GM12878 (cell line): ENCODE results near the gene RPL10. TPM values are rescaled to one million over a fixed set of nuclear protein-coding genes. Genes with fewer than 3 reads are reported as not detected.

ENCODE experiments used
- ATAC-seq: fragments of 200-7000 bp; cut with Tn5 transposase; 3 replicates; pipeline ENCODE4 v1.9.1; 2020; ENCODE audit warnings: mild to moderate bottlenecking, moderate library complexity
- BruUV-seq: library from RNA; stranded (reverse); fragments of 400-500 nt; replicated peaks from 2 replicates; lab custom pipeline; 2021; lab: Mats Ljungman, UMichigan
- CTCF ChIA-PET: fragments of 300-600 bp; sonication (Branson Sonifier 250); formaldehyde crosslinking; extraction: SDS; loops from one replicate; lab custom pipeline; 2021; ENCODE audit warnings: inconsistent platforms; lab: Yijun Ruan, JAX
- POLR2A ChIA-PET: fragments of 350-600 bp; formaldehyde crosslinking; extraction: SDS; loops from one replicate; lab custom pipeline; 2021; ENCODE audit warnings: inconsistent platforms; lab: Charles Lee
- RAD21 ChIA-PET: fragments of 300-600 bp; sonication (Branson Sonifier 250); formaldehyde crosslinking; loops from one replicate; lab custom pipeline; 2023; ENCODE audit warnings: antibody characterized with exemption; ENCODE audit not compliant: unreplicated experiment; lab: Charles Lee
- SMC1A ChIA-PET: fragments of 300-600 bp; sonication (Branson Sonifier 250); formaldehyde crosslinking; loops from one replicate; lab custom pipeline; 2023; ENCODE audit not compliant: unreplicated experiment, uncharacterized antibody; lab: Charles Lee
- DNase-seq: peaks from one replicate; pipeline ENCODE4 v3.0.0-alpha.2; 2011; ENCODE audit warnings: low read depth, low spot score
- FAIRE-seq: peaks from 3 replicates; lab custom pipeline; 2011; peaks lifted over from hg19 to GRCh38; lab: Jason Lieb, UNC
- H2AFZ ChIP-seq: 2 replicates; pipeline ENCODE4 v1.6.0; 2011; ENCODE audit warnings: low read depth, low read length, control low read depth; ENCODE audit not compliant: control insufficient read depth
- H3K27ac ChIP-seq: 2 replicates; pipeline ENCODE4 v1.5.1; 2011; ENCODE audit warnings: control low read depth; ENCODE audit not compliant: control insufficient read depth, insufficient read depth
- H3K27me3 ChIP-seq, 2 experiments: replicated peaks in 1 of 2; 2 replicates each; pipeline versions ENCODE4 v1.6.0 to v1.6.1; 2011; ENCODE audit warnings: low read length in 1 of 2; ENCODE audit not compliant: control insufficient read depth in 2 of 2, insufficient read depth in 2 of 2
- H3K36me3 ChIP-seq, 2 experiments: 2 replicates each; pipeline ENCODE4 v1.5.1; 2011; ENCODE audit warnings: low read length in 1 of 2; ENCODE audit not compliant: control insufficient read depth in 2 of 2, insufficient read depth in 2 of 2
- H3K4me1 ChIP-seq: 2 replicates; pipeline ENCODE4 v1.6.1; 2011; ENCODE audit warnings: mild to moderate bottlenecking, low read length, moderate library complexity, mixed read lengths; ENCODE audit not compliant: control insufficient read depth, insufficient read depth
- H3K4me2 ChIP-seq: 2 replicates; pipeline ENCODE4 v1.6.0; 2011; ENCODE audit warnings: control low read depth; ENCODE audit not compliant: control insufficient read depth, insufficient read depth
- H3K4me3 ChIP-seq: fragments of 200-600 bp; sonication (generic); 2 replicates; pipeline ENCODE4 v1.5.1; 2016
- H3K79me2 ChIP-seq: 2 replicates; pipeline ENCODE4 v1.6.0; 2011; ENCODE audit warnings: low read length; ENCODE audit not compliant: control insufficient read depth, insufficient read depth
- H3K9ac ChIP-seq: 2 replicates; pipeline ENCODE4 v1.8.0; 2011; ENCODE audit warnings: low read length, control low read depth, mixed read lengths; ENCODE audit not compliant: control insufficient read depth, insufficient read depth
- H3K9me3 ChIP-seq: replicated peaks from 3 replicates; pipeline ENCODE4 v1.5.1; 2011; ENCODE audit warnings: mild to moderate bottlenecking, low read length; ENCODE audit not compliant: control insufficient read depth, insufficient read depth
- H4K20me1 ChIP-seq: 2 replicates; pipeline ENCODE4 v1.6.0; 2011; ENCODE audit not compliant: control insufficient read depth, insufficient read depth
- ATF7 ChIP-seq: fragments of 450-650 bp; IDR thresholded peaks from 2 replicates; pipeline ENCODE4 v1.6.1; 2016; ENCODE audit warnings: low read depth, mild to moderate bottlenecking
- BRCA1 ChIP-seq: IDR thresholded peaks from 2 replicates; pipeline ENCODE4 v1.6.1; 2011; ENCODE audit warnings: low read depth, low read length, improper control_type of control experiment
- E4F1 ChIP-seq: fragments of 450-650 bp; IDR thresholded peaks from 2 replicates; pipeline ENCODE4 v1.6.1; 2018; ENCODE audit warnings: borderline replicate concordance, mild to moderate bottlenecking; ENCODE audit not compliant: partially characterized antibody
- ETV6 ChIP-seq, 2 experiments: fragments of 450-650 bp in 1 of 2; IDR thresholded peaks in 1 of 2; conservative IDR thresholded peaks in 1 of 2; 2 replicates each; pipeline ENCODE4 v1.6.1; 2014; ENCODE audit warnings: antibody characterized with exemption in 1 of 2, borderline replicate concordance in 1 of 2, low read depth in 1 of 2, mild to moderate bottlenecking in 1 of 2, moderate library complexity in 1 of 2
- FOS ChIP-seq: IDR thresholded peaks from 3 replicates; pipeline ENCODE4 v1.6.1; 2011; ENCODE audit warnings: borderline replicate concordance; ENCODE audit not compliant: insufficient read length; ENCODE audit errors: extremely low read depth
- NFIC ChIP-seq: IDR thresholded peaks from 2 replicates; pipeline ENCODE4 v1.6.1; 2012; ENCODE audit warnings: low read depth, mild to moderate bottlenecking, inconsistent platforms, low read length, moderate library complexity
- NR2C2 ChIP-seq: IDR thresholded peaks from 2 replicates; pipeline ENCODE4 v1.6.1; 2011; ENCODE audit warnings: borderline replicate concordance, low read depth; ENCODE audit not compliant: control insufficient read depth, insufficient read length
- POLR2A ChIP-seq: IDR thresholded peaks from 2 replicates; pipeline ENCODE4 v1.6.1; 2011; ENCODE audit warnings: low read depth, mild to moderate bottlenecking, low read length
- RAD21 ChIP-seq: IDR thresholded peaks from 2 replicates; pipeline ENCODE4 v1.6.1; 2011; ENCODE audit warnings: mild to moderate bottlenecking, low read depth, low read length, moderate library complexity; ENCODE audit not compliant: insufficient read depth
- SMAD5 ChIP-seq: IDR thresholded peaks from 2 replicates; pipeline ENCODE4 v1.6.1; 2016; ENCODE audit warnings: antibody characterized with exemption, low read depth
- SUPT20H ChIP-seq: IDR thresholded peaks from 2 replicates; pipeline ENCODE4 v1.6.1; 2011; ENCODE audit warnings: low read depth, mild to moderate bottlenecking, low read length, moderate library complexity, borderline replicate concordance; ENCODE audit not compliant: control insufficient read depth
- SUZ12 ChIP-seq: fragments of 200-600 bp; sonication (generic); IDR thresholded peaks from one replicate; pipeline ENCODE4 v1.6.1; 2018; ENCODE audit warnings: antibody characterized with exemption, mild to moderate bottlenecking; ENCODE audit not compliant: unreplicated experiment
- YY1 ChIP-seq: IDR thresholded peaks from 2 replicates; pipeline ENCODE4 v1.6.1; 2011; ENCODE audit warnings: low read depth, mild to moderate bottlenecking, low read length
- WGBS: methylation state at CpG from one replicate; pipeline ENCODE4 v1.1.6; 2016; ENCODE audit warnings: low lambda C conversion rate; ENCODE audit not compliant: insufficient replicate concordance, insufficient coverage; ENCODE audit errors: missing lambda C conversion rate; 5-methylcytosine and 5-hydroxymethylcytosine counted together
- in situ Hi-C: fragments of 300-500 bp; cut with MboI; formaldehyde crosslinking; loops from 9 replicates; pipeline ENCODE4 v1.14.3; 2018; ENCODE audit warnings: mixed read lengths
- intact Hi-C: fragments of 100-400 bp; cut with micrococcal nuclease; formaldehyde crosslinking; loops from one replicate; pipeline ENCODE4 v1.14.2; 2022; ENCODE audit not compliant: unreplicated experiment
- polyA plus RNA-seq, 11 experiments: library from polyadenylated mRNA; depleted of rRNA in 4 of 11; unstranded in 6 of 11; stranded (reverse) in 5 of 11; fragments of >200 nt; fragmentation: Nextera tagmentation in 4 of 11; fragmentation: Illumina TruSeq in 1 of 11; extraction: Ambion mirVana in 4 of 11; extraction: Trizol in 1 of 11; gene quantifications; 1 replicate in 1 of 11; 2 replicates in 10 of 11; pipeline versions ENCODE4 v1.2.1 to v1.2.3, GENCODE V29; 2011 to 2016; ENCODE audit warnings: inconsistent platforms in 2 of 11, missing spikeins in 2 of 11, low read depth in 1 of 11
- total RNA-seq, 4 experiments: library from RNA; depleted of rRNA in 3 of 4; stranded (reverse); fragments of >200 nt in 3 of 4; fragmentation: Illumina TruSeq in 1 of 4; extraction: Trizol in 1 of 4; gene quantifications; 2 replicates each; pipeline versions ENCODE4 v1.2.1 to v1.2.3, GENCODE V29; 2013 to 2021
- TF ChIP-seq, protein P1 (sequence below): fragments of 450-650 bp; IDR thresholded peaks from 2 replicates; pipeline ENCODE4 v1.6.1; 2017; ENCODE audit warnings: low read depth, mild to moderate bottlenecking, moderate library complexity
- TF ChIP-seq, protein P2 (sequence below): fragments of 450-650 bp; IDR thresholded peaks from 2 replicates; pipeline ENCODE4 v1.6.1; 2017; ENCODE audit warnings: antibody characterized with exemption, mild to moderate bottlenecking, moderate library complexity

RPL10 gene
- total and polyA plus RNA-seq, 10 of the 15 experiments (the other 5 are each of a cell fraction or from before 2014, with no cell fraction given), result 1,938 to 7,222 (median 4,494) TPM

DNA sequence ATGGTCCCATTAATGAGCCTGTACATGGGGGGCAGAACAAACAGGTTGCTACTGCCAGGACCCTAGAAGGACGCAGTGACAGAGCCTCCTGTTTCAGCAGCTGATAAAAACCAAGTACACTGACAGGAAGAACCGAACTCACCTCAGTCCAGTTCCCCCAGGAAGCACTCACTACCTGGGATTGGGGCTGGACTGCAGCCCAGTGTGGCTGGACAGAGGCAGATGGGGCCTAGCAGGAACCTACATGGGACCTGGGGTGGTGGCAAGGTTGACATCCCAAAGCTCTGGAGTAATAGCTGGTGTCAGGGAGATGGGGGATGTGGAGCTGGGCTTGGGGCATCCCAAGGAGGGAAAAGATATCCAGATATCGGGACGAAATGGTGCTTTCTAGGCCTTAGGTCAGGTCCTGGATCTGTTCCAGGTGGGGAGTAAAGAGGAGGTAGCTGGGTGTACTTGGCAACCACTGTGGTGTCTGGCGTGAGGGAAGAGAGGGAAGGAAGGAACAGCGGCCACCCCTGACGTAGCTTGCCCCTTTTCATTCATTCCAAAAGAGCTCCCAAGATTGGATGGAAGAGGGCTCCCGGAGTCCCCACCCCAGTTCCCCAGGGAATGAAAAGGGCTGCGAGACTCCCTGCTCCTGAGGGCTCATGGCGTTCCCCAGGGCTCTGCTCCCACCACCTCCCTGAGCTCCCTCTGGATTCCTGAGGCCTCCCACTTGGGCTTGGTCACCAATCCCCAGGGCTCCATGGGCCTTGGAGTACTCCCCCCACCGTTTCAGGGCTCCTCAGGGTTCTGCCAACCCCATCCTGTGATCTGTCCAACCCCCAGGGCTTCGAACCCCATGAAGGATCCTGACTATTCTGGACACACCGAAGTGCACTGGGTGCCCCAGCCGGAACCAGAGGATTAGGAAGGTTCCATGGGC, 14.6 kb upstream of the RPL10 start:
- intact Hi-C loops (no loop called here), in situ Hi-C loops (no loop called here)
- RAD21 ChIA-PET, result interaction anchor here (2.0 kb wide), 1 partner anchor 10 kb away, joined by 10 read pairs; the partner anchor contains the start of gene FLNA
- H3K36me3 ChIP-seq, result no peaks in the 10 kb centered on the region; a peak in 1 of 4 replicates
- CTCF ChIA-PET, result interaction anchor here (2.9 kb wide), 1 partner anchor 10 kb away, joined by 17 read pairs; the partner anchor contains the start of gene FLNA
- no peaks in the 10 kb centered on the region for H3K27me3 ChIP-seq
- peaks cover 15% of the 10 kb centered on the region for H3K79me2 ChIP-seq
- 53% methylated on average over 13 of the region's 14 CpGs for WGBS
- no peaks in the 10 kb centered on the region; the same call in 1 of the 2 replicates for H3K4me1 ChIP-seq
- H3K4me2 ChIP-seq, result no peak overlapping the region
- no peak for FAIRE-seq
- SMC1A ChIA-PET, result interaction anchor here (2.6 kb wide), 1 partner anchor 10 kb away, joined by 10 read pairs; no protein-coding TSS in a partner anchor
- BruUV-seq, result no TSS peak
- no peak overlapping the region for H3K4me3 ChIP-seq
- H3K9ac ChIP-seq, result no peak overlapping the region
- no peak overlapping the region for H3K27ac ChIP-seq
- H3K9me3 ChIP-seq, result no peaks in the 10 kb centered on the region; the same call in 2 of the 3 replicates
- no peak for ATAC-seq
- POLR2A ChIA-PET, result interaction anchor here (1.4 kb wide), 1 partner anchor 10 kb away, joined by 6 read pairs; the partner anchor contains the start of gene FLNA
- TF ChIP-seq E4F1 (no peak), POLR2A (no peak; the same call in 1 of the 2 replicates), SMAD5 (no peak), SUPT20H (no peak), NFIC (no peak), SUZ12 (no peak), ATF7 (no peak), RAD21 (no peak), YY1 (no peak), ETV6 (conservative IDR thresholded peaks at IDR 0.05 in 1 of 2, IDR thresholded peaks at IDR 0.05 in 1 of 2; ENCODE audit: borderline replicate concordance in 1 of 2, low read depth in 1 of 2) (no peak), FOS (no peak), BRCA1 (no peak), NR2C2 (no peak)
- TF ChIP-seq, protein P1, sequence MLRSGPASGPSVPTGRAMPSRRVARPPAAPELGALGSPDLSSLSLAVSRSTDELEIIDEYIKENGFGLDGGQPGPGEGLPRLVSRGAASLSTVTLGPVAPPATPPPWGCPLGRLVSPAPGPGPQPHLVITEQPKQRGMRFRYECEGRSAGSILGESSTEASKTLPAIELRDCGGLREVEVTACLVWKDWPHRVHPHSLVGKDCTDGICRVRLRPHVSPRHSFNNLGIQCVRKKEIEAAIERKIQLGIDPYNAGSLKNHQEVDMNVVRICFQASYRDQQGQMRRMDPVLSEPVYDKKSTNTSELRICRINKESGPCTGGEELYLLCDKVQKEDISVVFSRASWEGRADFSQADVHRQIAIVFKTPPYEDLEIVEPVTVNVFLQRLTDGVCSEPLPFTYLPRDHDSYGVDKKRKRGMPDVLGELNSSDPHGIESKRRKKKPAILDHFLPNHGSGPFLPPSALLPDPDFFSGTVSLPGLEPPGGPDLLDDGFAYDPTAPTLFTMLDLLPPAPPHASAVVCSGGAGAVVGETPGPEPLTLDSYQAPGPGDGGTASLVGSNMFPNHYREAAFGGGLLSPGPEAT, result no peak
- TF ChIP-seq, protein P2, sequence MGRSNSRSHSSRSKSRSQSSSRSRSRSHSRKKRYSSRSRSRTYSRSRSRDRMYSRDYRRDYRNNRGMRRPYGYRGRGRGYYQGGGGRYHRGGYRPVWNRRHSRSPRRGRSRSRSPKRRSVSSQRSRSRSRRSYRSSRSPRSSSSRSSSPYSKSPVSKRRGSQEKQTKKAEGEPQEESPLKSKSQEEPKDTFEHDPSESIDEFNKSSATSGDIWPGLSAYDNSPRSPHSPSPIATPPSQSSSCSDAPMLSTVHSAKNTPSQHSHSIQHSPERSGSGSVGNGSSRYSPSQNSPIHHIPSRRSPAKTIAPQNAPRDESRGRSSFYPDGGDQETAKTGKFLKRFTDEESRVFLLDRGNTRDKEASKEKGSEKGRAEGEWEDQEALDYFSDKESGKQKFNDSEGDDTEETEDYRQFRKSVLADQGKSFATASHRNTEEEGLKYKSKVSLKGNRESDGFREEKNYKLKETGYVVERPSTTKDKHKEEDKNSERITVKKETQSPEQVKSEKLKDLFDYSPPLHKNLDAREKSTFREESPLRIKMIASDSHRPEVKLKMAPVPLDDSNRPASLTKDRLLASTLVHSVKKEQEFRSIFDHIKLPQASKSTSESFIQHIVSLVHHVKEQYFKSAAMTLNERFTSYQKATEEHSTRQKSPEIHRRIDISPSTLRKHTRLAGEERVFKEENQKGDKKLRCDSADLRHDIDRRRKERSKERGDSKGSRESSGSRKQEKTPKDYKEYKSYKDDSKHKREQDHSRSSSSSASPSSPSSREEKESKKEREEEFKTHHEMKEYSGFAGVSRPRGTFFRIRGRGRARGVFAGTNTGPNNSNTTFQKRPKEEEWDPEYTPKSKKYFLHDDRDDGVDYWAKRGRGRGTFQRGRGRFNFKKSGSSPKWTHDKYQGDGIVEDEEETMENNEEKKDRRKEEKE, result no peak
- DNase-seq, result no peak
- no peak overlapping the region for H2AFZ ChIP-seq
- no peaks in the 10 kb centered on the region for H4K20me1 ChIP-seq
